GM23338 (cell line): ENCODE data around the gene PLAC8. TPM values are rescaled to one million over a fixed set of nuclear protein-coding genes. Genes with fewer than 3 reads are reported as not detected.
A peak's percentile ranks its signal among the peaks of the same experiment; 100 is the strongest.

ENCODE experiments used
- ATAC-seq: fragments of 200-7000 bp; cut with Tn5 transposase; 3 replicates; pipeline ENCODE4 v1.9.1; 2020
- DNase-seq: peaks from one replicate; pipeline ENCODE4 v3.0.0-alpha.2; 2015; ENCODE audit warnings: low spot score
- H2AFZ ChIP-seq: fragments of 200-600 bp; sonication (generic); 2 replicates; pipeline ENCODE4 v1.8.0; 2016; ENCODE audit warnings: antibody characterized with exemption, mild to moderate bottlenecking, moderate library complexity
- H3F3A ChIP-seq: fragments of 200-600 bp; sonication (generic); replicated peaks from 2 replicates; pipeline ENCODE4 v1.8.0; 2017; ENCODE audit warnings: antibody characterized with exemption, mixed run types, low read depth
- H3K27ac ChIP-seq: fragments of 200-600 bp; sonication (generic); 2 replicates; pipeline ENCODE4 v1.6.1; 2016; ENCODE audit warnings: low read depth
- H3K27me3 ChIP-seq: fragments of 200-600 bp; sonication (generic); 2 replicates; pipeline ENCODE4 v1.8.0; 2016; ENCODE audit warnings: mild to moderate bottlenecking, mixed run types, moderate library complexity; ENCODE audit not compliant: insufficient read depth
- H3K36me3 ChIP-seq: fragments of 200-600 bp; sonication (generic); 2 replicates; pipeline ENCODE4 v1.8.0; 2016; ENCODE audit warnings: mild to moderate bottlenecking; ENCODE audit not compliant: insufficient read depth
- H3K4me1 ChIP-seq: fragments of 200-600 bp; sonication (generic); 2 replicates; pipeline ENCODE4 v1.8.0; 2016; ENCODE audit warnings: mild to moderate bottlenecking, moderate library complexity; ENCODE audit not compliant: insufficient read depth
- H3K4me2 ChIP-seq: fragments of 200-600 bp; sonication (generic); 2 replicates; pipeline ENCODE4 v1.7.1; 2017; ENCODE audit warnings: mixed run types
- H3K4me3 ChIP-seq: fragments of 200-600 bp; sonication (generic); 2 replicates; pipeline ENCODE4 v1.6.1; 2016; ENCODE audit warnings: mixed run types
- H3K79me2 ChIP-seq: fragments of 200-600 bp; sonication (generic); replicated peaks from 2 replicates; pipeline ENCODE4 v1.8.0; 2017; ENCODE audit warnings: mild to moderate bottlenecking; ENCODE audit not compliant: insufficient read depth
- H3K9me2 ChIP-seq: fragments of 200-600 bp; sonication (generic); 2 replicates; pipeline ENCODE4 v1.8.0; 2017; ENCODE audit not compliant: insufficient read depth
- H4K20me1 ChIP-seq: fragments of 200-600 bp; sonication (generic); replicated peaks from 2 replicates; pipeline ENCODE4 v1.8.0; 2017; ENCODE audit warnings: mild to moderate bottlenecking; ENCODE audit not compliant: insufficient read depth
- H3K27ac Mint-ChIP-seq: 2 replicates; pipeline ENCODE4 v1.8.0; 2020; ENCODE audit warnings: inconsistent platforms, mild to moderate bottlenecking, moderate library complexity, mixed read lengths
- H3K27me3 Mint-ChIP-seq: 3 replicates; pipeline ENCODE4 v1.8.0; 2022; ENCODE audit warnings: low read depth, mild to moderate bottlenecking, moderate library complexity, mixed read lengths, inconsistent platforms; ENCODE audit not compliant: insufficient read depth, poor library complexity
- H3K36me3 Mint-ChIP-seq: 3 replicates; pipeline ENCODE4 v1.8.0; 2021; ENCODE audit warnings: low read depth, mild to moderate bottlenecking, inconsistent platforms, moderate library complexity, mixed read lengths
- H3K4me1 Mint-ChIP-seq: 3 replicates; pipeline ENCODE4 v1.8.0; 2020; ENCODE audit warnings: mild to moderate bottlenecking, inconsistent platforms, mixed read lengths
- H3K4me3 Mint-ChIP-seq: 3 replicates; pipeline ENCODE4 v1.8.0; 2021; ENCODE audit warnings: moderate library complexity, mild to moderate bottlenecking, inconsistent platforms, mixed read lengths
- H3K9me3 Mint-ChIP-seq: 3 replicates; pipeline ENCODE4 v1.8.0; 2020; ENCODE audit warnings: moderate library complexity, mild to moderate bottlenecking, inconsistent platforms, mixed read lengths
- CREB1 ChIP-seq: fragments of 250-450 bp; sonication (Bioruptor Pico); IDR thresholded peaks from 2 replicates; pipeline ENCODE4 v1.5.0; 2020; ENCODE audit warnings: low read depth, mild to moderate bottlenecking, moderate library complexity
- CTCF ChIP-seq, 2 experiments: fragments of 200-600 bp in 1 of 2; sonication (generic) in 1 of 2; conservative IDR thresholded peaks; 2 replicates each; pipeline versions ENCODE4 v1.5.1 to v1.6.1; 2016 to 2017; ENCODE audit warnings: antibody characterized with exemption in 2 of 2, low read depth in 2 of 2, mild to moderate bottlenecking in 2 of 2, moderate library complexity in 1 of 2
- ETS1 ChIP-seq: IDR thresholded peaks from 2 replicates; pipeline ENCODE4 v1.6.1; 2016; ENCODE audit warnings: antibody characterized with exemption
- EZH2 ChIP-seq: fragments of 200-600 bp; sonication (generic); IDR thresholded peaks from one replicate; pipeline ENCODE4 v1.8.0; 2017; ENCODE audit warnings: antibody characterized with exemption, mild to moderate bottlenecking, low read depth; ENCODE audit not compliant: unreplicated experiment
- EZH2phosphoT487 ChIP-seq: fragments of 200-600 bp; sonication (generic); IDR thresholded peaks from one replicate; pipeline ENCODE4 v1.8.1; 2018; ENCODE audit warnings: antibody characterized with exemption; ENCODE audit not compliant: unreplicated experiment
- JUNB ChIP-seq: IDR thresholded peaks from one replicate; pipeline ENCODE4 v1.6.1; 2016; ENCODE audit warnings: antibody characterized with exemption; ENCODE audit not compliant: unreplicated experiment
- NANOG ChIP-seq: IDR thresholded peaks from 2 replicates; pipeline ENCODE4 v1.6.1; 2016; ENCODE audit warnings: antibody characterized with exemption, borderline replicate concordance
- POLR2AphosphoS5 ChIP-seq: IDR thresholded peaks from 2 replicates; pipeline ENCODE4 v1.6.1; 2016; ENCODE audit warnings: antibody characterized with exemption, low read depth
- STAT1 ChIP-seq: IDR thresholded peaks from one replicate; pipeline ENCODE4 v1.6.1; 2016; ENCODE audit warnings: antibody characterized with exemption; ENCODE audit not compliant: unreplicated experiment
- ZNF114 ChIP-seq: fragments of 250-450 bp; sonication (Bioruptor Pico); IDR thresholded peaks from 2 replicates; pipeline ENCODE4 v1.5.0; 2020; ENCODE audit warnings: mild to moderate bottlenecking, moderate library complexity
- ZNF331 ChIP-seq: fragments of 250-450 bp; sonication (Bioruptor Pico); IDR thresholded peaks from 2 replicates; pipeline ENCODE4 v1.5.0; 2020; ENCODE audit warnings: low read depth, mild to moderate bottlenecking, moderate library complexity
- ZNF462 ChIP-seq: fragments of 250-450 bp; sonication (Bioruptor Pico); IDR thresholded peaks from 2 replicates; pipeline ENCODE4 v1.5.0; 2020; ENCODE audit warnings: mild to moderate bottlenecking, moderate library complexity
- long read RNA-seq: library from polyadenylated mRNA; unstranded; transcript quantifications from one replicate; pipeline ENCODE4 v2.0.0, GENCODE V29; 2020; ENCODE audit not compliant: unreplicated experiment
- polyA plus RNA-seq: library from polyadenylated mRNA; unstranded; fragments of >200 nt; fragmentation: Nextera tagmentation; extraction: Ambion mirVana; gene quantifications from 2 replicates; pipeline ENCODE4 v1.2.1, GENCODE V29; 2016
- total RNA-seq: library from RNA; depleted of rRNA; stranded (reverse); fragments of >200 nt; shearing (Covaris generic); gene quantifications from 2 replicates; pipeline ENCODE4 v1.2.3, GENCODE V29; 2014; rRNA removed
- TF ChIP-seq, protein P1 (sequence below): IDR thresholded peaks from one replicate; pipeline ENCODE4 v1.6.1; 2018; ENCODE audit warnings: antibody characterized with exemption; ENCODE audit not compliant: unreplicated experiment

PLAC8 gene, protein sequence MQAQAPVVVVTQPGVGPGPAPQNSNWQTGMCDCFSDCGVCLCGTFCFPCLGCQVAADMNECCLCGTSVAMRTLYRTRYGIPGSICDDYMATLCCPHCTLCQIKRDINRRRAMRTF
- total RNA-seq (0.83 and 1.9 TPM in 2 replicates), polyA plus RNA-seq (1.2 and 1.6 TPM in 2 replicates)
- long read RNA-seq, result 0 reads

- DNase-seq (peak; percentile 34), ATAC-seq (no peak)
- peaks cover 21% of the 10 kb centered on the region for H3K4me1 Mint-ChIP-seq
- H3K27ac Mint-ChIP-seq, result no peak within 1 kb of the TSS; the same call in 1 of the 2 replicates
- H3K27me3 Mint-ChIP-seq, result peaks cover 6% of the 10 kb centered on the region
- H3K36me3 Mint-ChIP-seq, result no peaks in the 10 kb centered on the region
- Histone ChIP-seq H3K4me3 (no peak within 1 kb of the TSS), H3K9me2 (no peaks in the 10 kb centered on the region), H3K4me1 (peaks cover 20% of the 10 kb centered on the region), H3K27ac (0 out of 2 replicates have a peak within 1 kb of the TSS, but pooled peaks have one; percentile 4), H2AFZ (no peak within 1 kb of the TSS), H3K36me3 (no peaks in the 10 kb centered on the region), H3K4me2 (peak within 1 kb of the TSS; percentile 23), H3K79me2 (no peaks in the 10 kb centered on the region), H3K27me3 (no peaks in the 10 kb centered on the region), H3F3A (no peaks in the 10 kb centered on the region), H4K20me1 (no peaks in the 10 kb centered on the region)
- H3K9me3 Mint-ChIP-seq, result no peaks in the 10 kb centered on the region
- no peak within 1 kb of the TSS for H3K4me3 Mint-ChIP-seq
- TF ChIP-seq ZNF462 (no peak), ZNF114 (CRISPR knock-in tag) (no peak), JUNB (no peak), CREB1 (no peak), CTCF (conservative IDR thresholded peaks at IDR 0.05; ENCODE audit: low read depth in 2 of 2) (no peak), STAT1 (no peak), EZH2phosphoT487 (no peak), EZH2 (no peak), ETS1 (no peak), ZNF331 (no peak), POLR2AphosphoS5 (no peak), NANOG (no peak)
- TF ChIP-seq, protein P1, sequence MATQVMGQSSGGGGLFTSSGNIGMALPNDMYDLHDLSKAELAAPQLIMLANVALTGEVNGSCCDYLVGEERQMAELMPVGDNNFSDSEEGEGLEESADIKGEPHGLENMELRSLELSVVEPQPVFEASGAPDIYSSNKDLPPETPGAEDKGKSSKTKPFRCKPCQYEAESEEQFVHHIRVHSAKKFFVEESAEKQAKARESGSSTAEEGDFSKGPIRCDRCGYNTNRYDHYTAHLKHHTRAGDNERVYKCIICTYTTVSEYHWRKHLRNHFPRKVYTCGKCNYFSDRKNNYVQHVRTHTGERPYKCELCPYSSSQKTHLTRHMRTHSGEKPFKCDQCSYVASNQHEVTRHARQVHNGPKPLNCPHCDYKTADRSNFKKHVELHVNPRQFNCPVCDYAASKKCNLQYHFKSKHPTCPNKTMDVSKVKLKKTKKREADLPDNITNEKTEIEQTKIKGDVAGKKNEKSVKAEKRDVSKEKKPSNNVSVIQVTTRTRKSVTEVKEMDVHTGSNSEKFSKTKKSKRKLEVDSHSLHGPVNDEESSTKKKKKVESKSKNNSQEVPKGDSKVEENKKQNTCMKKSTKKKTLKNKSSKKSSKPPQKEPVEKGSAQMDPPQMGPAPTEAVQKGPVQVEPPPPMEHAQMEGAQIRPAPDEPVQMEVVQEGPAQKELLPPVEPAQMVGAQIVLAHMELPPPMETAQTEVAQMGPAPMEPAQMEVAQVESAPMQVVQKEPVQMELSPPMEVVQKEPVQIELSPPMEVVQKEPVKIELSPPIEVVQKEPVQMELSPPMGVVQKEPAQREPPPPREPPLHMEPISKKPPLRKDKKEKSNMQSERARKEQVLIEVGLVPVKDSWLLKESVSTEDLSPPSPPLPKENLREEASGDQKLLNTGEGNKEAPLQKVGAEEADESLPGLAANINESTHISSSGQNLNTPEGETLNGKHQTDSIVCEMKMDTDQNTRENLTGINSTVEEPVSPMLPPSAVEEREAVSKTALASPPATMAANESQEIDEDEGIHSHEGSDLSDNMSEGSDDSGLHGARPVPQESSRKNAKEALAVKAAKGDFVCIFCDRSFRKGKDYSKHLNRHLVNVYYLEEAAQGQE, result no peak
Measured at GRCh38 chr4:83114576-83114975, at the start of gene PLAC8. PLAC8 (minus strand) TSS chr4:83114729; CDS start chr4:83107921, 6,808 bp downstream.
